Erythroblast (primary cell): ENCODE results near the gene TELO2.

ENCODE experiments used
- GATA1 ChIP-seq: IDR thresholded peaks from 2 replicates; pipeline ENCODE4 v1.6.1; 2011; ENCODE audit warnings: low read depth, mild to moderate bottlenecking, control low read depth, low read length, moderate library complexity
- POLR2A ChIP-seq: IDR thresholded peaks from 2 replicates; pipeline ENCODE4 v1.6.1; 2011; ENCODE audit warnings: mild to moderate bottlenecking, low read length

- TF ChIP-seq POLR2A (no peak), GATA1 (no peak)
These were observed 57.5 kb downstream of the TELO2 start for GRCh38 chr16:1550696-1551095.
